Fibroblast of lung (primary cell): ENCODE measurements around the gene BAIAP2.

Source experiments
- EZH2 ChIP-seq: IDR thresholded peaks from 2 replicates; pipeline ENCODE4 v1.5.1; 2012; ENCODE audit warnings: low read length, control low read depth, mild to moderate bottlenecking; ENCODE audit errors: missing control alignments
- TF ChIP-seq, protein P1 (sequence below), 2 donors: IDR thresholded peaks in 1 of 2; conservative IDR thresholded peaks in 1 of 2; 1 replicate in 1 of 2; 2 replicates in 1 of 2; pipeline ENCODE4 v1.5.1; 2011 to 2012; ENCODE audit warnings: low read length in 2 of 2, control low read depth in 1 of 2, inconsistent platforms in 1 of 2, low read depth in 1 of 2, mild to moderate bottlenecking in 1 of 2

DNA sequence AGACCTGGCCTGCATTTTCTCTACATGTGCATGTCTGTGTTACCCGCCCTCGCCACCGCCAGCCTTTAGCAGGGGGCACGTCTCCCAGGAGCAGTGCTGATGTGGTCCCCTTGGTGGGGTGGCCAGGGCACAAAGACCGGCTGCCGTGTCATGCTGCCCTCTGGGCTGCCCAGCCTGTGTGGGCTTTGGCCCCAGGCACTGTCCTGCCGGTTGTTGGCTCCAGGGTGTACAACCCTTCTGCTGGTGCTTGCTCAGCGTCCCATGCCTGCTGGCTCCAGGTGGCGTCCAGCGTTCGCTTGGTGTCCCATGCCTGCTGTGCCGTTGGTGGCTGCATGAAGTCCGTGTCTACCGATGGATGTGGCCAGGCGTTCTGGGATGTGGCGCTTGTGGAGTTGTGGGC is 4.1 kb downstream of the BAIAP2 start:
- TF ChIP-seq, protein P1, sequence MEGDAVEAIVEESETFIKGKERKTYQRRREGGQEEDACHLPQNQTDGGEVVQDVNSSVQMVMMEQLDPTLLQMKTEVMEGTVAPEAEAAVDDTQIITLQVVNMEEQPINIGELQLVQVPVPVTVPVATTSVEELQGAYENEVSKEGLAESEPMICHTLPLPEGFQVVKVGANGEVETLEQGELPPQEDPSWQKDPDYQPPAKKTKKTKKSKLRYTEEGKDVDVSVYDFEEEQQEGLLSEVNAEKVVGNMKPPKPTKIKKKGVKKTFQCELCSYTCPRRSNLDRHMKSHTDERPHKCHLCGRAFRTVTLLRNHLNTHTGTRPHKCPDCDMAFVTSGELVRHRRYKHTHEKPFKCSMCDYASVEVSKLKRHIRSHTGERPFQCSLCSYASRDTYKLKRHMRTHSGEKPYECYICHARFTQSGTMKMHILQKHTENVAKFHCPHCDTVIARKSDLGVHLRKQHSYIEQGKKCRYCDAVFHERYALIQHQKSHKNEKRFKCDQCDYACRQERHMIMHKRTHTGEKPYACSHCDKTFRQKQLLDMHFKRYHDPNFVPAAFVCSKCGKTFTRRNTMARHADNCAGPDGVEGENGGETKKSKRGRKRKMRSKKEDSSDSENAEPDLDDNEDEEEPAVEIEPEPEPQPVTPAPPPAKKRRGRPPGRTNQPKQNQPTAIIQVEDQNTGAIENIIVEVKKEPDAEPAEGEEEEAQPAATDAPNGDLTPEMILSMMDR (conservative IDR thresholded peaks at IDR 0.05 in 1 of 2, IDR thresholded peaks at IDR 0.05 in 1 of 2; ENCODE audit: low read depth in 1 of 2, low read length in 2 of 2), result no peak
- no peak for TF ChIP-seq EZH2
